ENCODE results near the gene ANK2. TPM values are rescaled to one million over a fixed set of nuclear protein-coding genes. Genes with fewer than 3 reads are reported as not detected.
"Not testable (repeated sequence)": the region's sequence is repeated elsewhere in the genome, so short reads cannot be mapped to it uniquely, and the experiment has no call there.

Gene ANK2
- total RNA-seq, 2 donors from 2014 or later, result 1.1 TPM; not detected in 1

GRCh38 chr4:113186913-113187312, 137.5 kb downstream of the ANK2 start:
- no peak overlapping the region for H3K27ac Mint-ChIP-seq
- H3K4me3 Mint-ChIP-seq, result no peak overlapping the region
- ATAC-seq, result no peak
- no peaks in the 10 kb centered on the region for H3K36me3 Mint-ChIP-seq
- H3K9me3 Mint-ChIP-seq, result no peaks in the 10 kb centered on the region
- no peaks in the 10 kb centered on the region for H3K27me3 Mint-ChIP-seq
- no peak for DNase-seq (ENCODE audit: low spot score)
- H3K4me1 Mint-ChIP-seq (ENCODE audit: low read depth in 2 of 2), result no peaks in the 10 kb centered on the region

- H3K27ac Mint-ChIP-seq, result no peak overlapping the region
- H3K4me3 Mint-ChIP-seq, result no peak overlapping the region
- H3K4me1 Mint-ChIP-seq (ENCODE audit: low read depth in 2 of 2), result no peaks in the 10 kb centered on the region
- no peaks in the 10 kb centered on the region for H3K9me3 Mint-ChIP-seq
- H3K36me3 Mint-ChIP-seq, result no peaks in the 10 kb centered on the region
- H3K27me3 Mint-ChIP-seq, result no peaks in the 10 kb centered on the region
- no peak for DNase-seq (ENCODE audit: low spot score)
- ATAC-seq, result no peak
These were observed 137.9 kb downstream of the ANK2 start for GRCh38 chr4:113187358-113187757.

GRCh38 chr4:113189546-113189945, 140.1 kb downstream of the ANK2 start:
- no peaks in the 10 kb centered on the region for H3K4me1 Mint-ChIP-seq (ENCODE audit: low read depth in 2 of 2)
- no peak overlapping the region for H3K27ac Mint-ChIP-seq
- DNase-seq (ENCODE audit: low spot score) (no peak), ATAC-seq (no peak)
- no peaks in the 10 kb centered on the region for H3K27me3 Mint-ChIP-seq
- H3K4me3 Mint-ChIP-seq, result no peak overlapping the region
- H3K36me3 Mint-ChIP-seq, result no peaks in the 10 kb centered on the region
- H3K9me3 Mint-ChIP-seq, result no peaks in the 10 kb centered on the region

- Mint-ChIP-seq H3K4me3 (no peak overlapping the region), H3K9me3 (no peaks in the 10 kb centered on the region), H3K36me3 (no peaks in the 10 kb centered on the region), H3K27me3 (no peaks in the 10 kb centered on the region), H3K4me1 (ENCODE audit: low read depth in 2 of 2) (no peaks in the 10 kb centered on the region), H3K27ac (no peak overlapping the region)
- DNase-seq (ENCODE audit: low spot score), result no peak
- no peak for ATAC-seq
These were observed 159.7 kb downstream of the ANK2 start for GRCh38 chr4:113209153-113209552.

- Mint-ChIP-seq H3K4me3 (no peak overlapping the region), H3K9me3 (no peaks in the 10 kb centered on the region), H3K27ac (no peak overlapping the region), H3K27me3 (no peaks in the 10 kb centered on the region), H3K4me1 (ENCODE audit: low read depth in 2 of 2) (no peaks in the 10 kb centered on the region), H3K36me3 (no peaks in the 10 kb centered on the region)
- no peak for ATAC-seq
- DNase-seq (ENCODE audit: low spot score), result no peak
These were observed 160.3 kb downstream of the ANK2 start for GRCh38 chr4:113209652-113210320.

- Mint-ChIP-seq H3K4me3 (no peak overlapping the region), H3K27me3 (no peaks in the 10 kb centered on the region), H3K4me1 (ENCODE audit: low read depth in 2 of 2) (no peaks in the 10 kb centered on the region), H3K27ac (no peak overlapping the region), H3K9me3 (no peaks in the 10 kb centered on the region), H3K36me3 (no peaks in the 10 kb centered on the region)
- DNase-seq (ENCODE audit: low spot score) (no peak), ATAC-seq (no peak)
These were observed 163.2 kb downstream of the ANK2 start for GRCh38 chr4:113212613-113213012.

- H3K4me3 Mint-ChIP-seq, result no peak overlapping the region
- no peak for DNase-seq (ENCODE audit: low spot score)
These were observed 172.5 kb downstream of the ANK2 start for GRCh38 chr4:113221990-113222389.

GRCh38 chr4:113222471-113222870, 173.0 kb downstream of the ANK2 start:
- DNase-seq (ENCODE audit: low spot score) (no peak), ATAC-seq (no peak)
- no peak overlapping the region for H3K4me3 Mint-ChIP-seq
- H3K36me3 Mint-ChIP-seq, result no peaks in the 10 kb centered on the region
- no peaks in the 10 kb centered on the region for H3K4me1 Mint-ChIP-seq (ENCODE audit: low read depth in 2 of 2)
- H3K27me3 Mint-ChIP-seq, result peaks cover 0 to 4% of the 10 kb centered on the region in 2 donors
- H3K27ac Mint-ChIP-seq, result no peak overlapping the region
- H3K9me3 Mint-ChIP-seq, result peaks cover 4% of the 10 kb centered on the region

More at GRCh38 chr4:113221990-113222389, 172.5 kb downstream of the ANK2 start:
- Mint-ChIP-seq H3K27me3 (peaks cover 0 to 4% of the 10 kb centered on the region in 2 donors), H3K36me3 (no peaks in the 10 kb centered on the region), H3K9me3 (peaks cover 4% of the 10 kb centered on the region), H3K27ac (no peak overlapping the region), H3K4me1 (ENCODE audit: low read depth in 2 of 2) (no peaks in the 10 kb centered on the region)
- no peak for ATAC-seq

GRCh38 chr4:113223001-113223400, 173.5 kb downstream of the ANK2 start:
- ATAC-seq (no peak), DNase-seq (ENCODE audit: low spot score) (no peak)
- no peaks in the 10 kb centered on the region for H3K4me1 Mint-ChIP-seq (ENCODE audit: low read depth in 2 of 2)
- no peak overlapping the region for H3K27ac Mint-ChIP-seq
- peaks cover 4% of the 10 kb centered on the region for H3K9me3 Mint-ChIP-seq
- H3K36me3 Mint-ChIP-seq, result no peaks in the 10 kb centered on the region
- H3K27me3 Mint-ChIP-seq, result peaks cover 0 to 4% of the 10 kb centered on the region in 2 donors
- H3K4me3 Mint-ChIP-seq, result no peak overlapping the region

GRCh38 chr4:113232194-113232593, 182.7 kb downstream of the ANK2 start:
- Mint-ChIP-seq H3K36me3 (no peaks in the 10 kb centered on the region), H3K27ac (no peak overlapping the region), H3K4me1 (ENCODE audit: low read depth in 2 of 2) (no peaks in the 10 kb centered on the region), H3K27me3 (no peaks in the 10 kb centered on the region), H3K9me3 (no peaks in the 10 kb centered on the region), H3K4me3 (no peak overlapping the region)
- DNase-seq (ENCODE audit: low spot score), result no peak
- no peak for ATAC-seq

- no peaks in the 10 kb centered on the region for H3K4me1 Mint-ChIP-seq (ENCODE audit: low read depth in 2 of 2)
- DNase-seq (ENCODE audit: low spot score) (no peak), ATAC-seq (no peak)
- peaks cover 0 to 1% of the 10 kb centered on the region in 2 donors for H3K27me3 Mint-ChIP-seq
- no peak overlapping the region for H3K27ac Mint-ChIP-seq
- no peaks in the 10 kb centered on the region for H3K36me3 Mint-ChIP-seq
- H3K4me3 Mint-ChIP-seq, result no peak overlapping the region
- no peaks in the 10 kb centered on the region for H3K9me3 Mint-ChIP-seq
These were observed 187.5 kb downstream of the ANK2 start for GRCh38 chr4:113236916-113237315.

- H3K36me3 Mint-ChIP-seq, result no peaks in the 10 kb centered on the region
- no peaks in the 10 kb centered on the region for H3K9me3 Mint-ChIP-seq
- no peak overlapping the region for H3K27ac Mint-ChIP-seq
- peaks cover 0 to 2% of the 10 kb centered on the region in 2 donors for H3K27me3 Mint-ChIP-seq
- H3K4me1 Mint-ChIP-seq (ENCODE audit: low read depth in 2 of 2), result no peaks in the 10 kb centered on the region
- no peak overlapping the region for H3K4me3 Mint-ChIP-seq
- ATAC-seq, result no peak
- DNase-seq (ENCODE audit: low spot score), result no peak
These were observed 193.9 kb downstream of the ANK2 start for GRCh38 chr4:113243312-113243711.

GRCh38 chr4:113244747-113245146, 195.3 kb downstream of the ANK2 start:
- not testable (repeated sequence) for DNase-seq (ENCODE audit: low spot score); H3K27me3 Mint-ChIP-seq; ATAC-seq; H3K4me1 Mint-ChIP-seq (ENCODE audit: low read depth in 2 of 2); H3K36me3 Mint-ChIP-seq; H3K4me3 Mint-ChIP-seq; H3K27ac Mint-ChIP-seq; H3K9me3 Mint-ChIP-seq

GRCh38 chr4:113248320-113248719, 198.9 kb downstream of the ANK2 start:
- no peaks in the 10 kb centered on the region for H3K4me1 Mint-ChIP-seq (ENCODE audit: low read depth in 2 of 2)
- no peaks in the 10 kb centered on the region for H3K27me3 Mint-ChIP-seq
- no peaks in the 10 kb centered on the region for H3K9me3 Mint-ChIP-seq
- H3K36me3 Mint-ChIP-seq, result no peaks in the 10 kb centered on the region
- no peak overlapping the region for H3K27ac Mint-ChIP-seq
- ATAC-seq (no peak), DNase-seq (ENCODE audit: low spot score) (no peak)
- H3K4me3 Mint-ChIP-seq, result no peak overlapping the region

- DNase-seq (ENCODE audit: low spot score), result no peak
- Mint-ChIP-seq H3K36me3 (no peaks in the 10 kb centered on the region), H3K4me3 (no peak overlapping the region), H3K4me1 (ENCODE audit: low read depth in 2 of 2) (no peaks in the 10 kb centered on the region), H3K27me3 (no peaks in the 10 kb centered on the region), H3K9me3 (no peaks in the 10 kb centered on the region), H3K27ac (no peak overlapping the region)
- ATAC-seq, result no peak
These were observed 206.2 kb downstream of the ANK2 start for GRCh38 chr4:113255628-113256027.
